ENCODE results near the gene CD93. TPM values are rescaled to one million over a fixed set of nuclear protein-coding genes. Genes with fewer than 3 reads are reported as not detected.

CD93 gene
- total and polyA plus RNA-seq, 2 donors (not counting 1 experiment from before 2014, with no cell fraction given): 0.01 TPM; not detected in 1

GRCh38 chr20:23071996-23072395 lies 14.1 kb downstream of the CD93 start:
- Histone ChIP-seq H3K4me2 (ENCODE audit: extremely low read depth, insufficient read depth, low read length) (no peak overlapping the region), H3K27me3 (ENCODE audit: control insufficient read depth, insufficient read depth, low read length) (no peaks in the 10 kb centered on the region), H4K20me1 (ENCODE audit: control insufficient read depth, extremely low read depth, insufficient read depth, low read length) (no peaks in the 10 kb centered on the region), H3K36me3 (ENCODE audit: control insufficient read depth, insufficient read depth, low read length) (no peaks in the 10 kb centered on the region), H3K4me1 (ENCODE audit: control insufficient read depth, extremely low read depth, insufficient read depth, low read length) (no peaks in the 10 kb centered on the region), H3K79me2 (ENCODE audit: control insufficient read depth, insufficient read depth, low read length) (no peaks in the 10 kb centered on the region), H2AFZ (ENCODE audit: low read length) (no peak overlapping the region), H3K9ac (ENCODE audit: insufficient read depth, low read length) (no peak overlapping the region), H3K4me3 (replicated peaks in 1 of 4; ENCODE audit: control extremely low read depth in 1 of 4, insufficient read depth in 1 of 4, low read depth in 3 of 4, low read length in 4 of 4) (no peak overlapping the region), H3K27ac (ENCODE audit: insufficient read depth, low read length) (no peak overlapping the region), H3K9me3 (ENCODE audit: control insufficient read depth, insufficient read depth, low read depth, low read length) (no peaks in the 10 kb centered on the region)
- no peak for DNase-seq (ENCODE audit: low read depth in 2 of 2)
- TF ChIP-seq CTCF (conservative IDR thresholded peaks at IDR 0.05 in 1 of 2, IDR thresholded peaks at IDR 0.05 in 1 of 2; ENCODE audit: low read depth in 1 of 2, low read length in 2 of 2): no peak
- no peak for TF ChIP-seq EZH2 (IDR thresholded peaks at IDR 0.05; ENCODE audit: low read length, missing control alignments)

GRCh38 chr20:23071398-23071797 lies 14.7 kb downstream of the CD93 start:
- H3K27me3 ChIP-seq (ENCODE audit: control insufficient read depth, insufficient read depth, low read length): no peaks in the 10 kb centered on the region
- H3K9me3 ChIP-seq (ENCODE audit: control insufficient read depth, insufficient read depth, low read depth, low read length): no peaks in the 10 kb centered on the region
- no peaks in the 10 kb centered on the region for H3K4me1 ChIP-seq (ENCODE audit: control insufficient read depth, extremely low read depth, insufficient read depth, low read length)
- no peak overlapping the region for H3K4me3 ChIP-seq (replicated peaks in 1 of 4; ENCODE audit: control extremely low read depth in 1 of 4, insufficient read depth in 1 of 4, low read depth in 3 of 4, low read length in 4 of 4)
- H3K27ac ChIP-seq (ENCODE audit: insufficient read depth, low read length): no peak overlapping the region
- no peak overlapping the region for H3K4me2 ChIP-seq (ENCODE audit: extremely low read depth, insufficient read depth, low read length)
- H3K79me2 ChIP-seq (ENCODE audit: control insufficient read depth, insufficient read depth, low read length): no peaks in the 10 kb centered on the region
- no peaks in the 10 kb centered on the region for H3K36me3 ChIP-seq (ENCODE audit: control insufficient read depth, insufficient read depth, low read length)
- no peaks in the 10 kb centered on the region for H4K20me1 ChIP-seq (ENCODE audit: control insufficient read depth, extremely low read depth, insufficient read depth, low read length)
- DNase-seq (ENCODE audit: low read depth in 2 of 2): no peak
- H2AFZ ChIP-seq (ENCODE audit: low read length): no peak overlapping the region
- no peak overlapping the region for H3K9ac ChIP-seq (ENCODE audit: insufficient read depth, low read length)
- TF ChIP-seq CTCF (conservative IDR thresholded peaks at IDR 0.05 in 1 of 2, IDR thresholded peaks at IDR 0.05 in 1 of 2; ENCODE audit: low read depth in 1 of 2, low read length in 2 of 2) (no peak), EZH2 (IDR thresholded peaks at IDR 0.05; ENCODE audit: low read length, missing control alignments) (no peak)

GRCh38 chr20:23069108-23069507 lies 17.0 kb downstream of the CD93 start:
- no peaks in the 10 kb centered on the region for H3K9me3 ChIP-seq (ENCODE audit: control insufficient read depth, insufficient read depth, low read depth, low read length)
- H3K36me3 ChIP-seq (ENCODE audit: control insufficient read depth, insufficient read depth, low read length): no peaks in the 10 kb centered on the region
- H3K4me2 ChIP-seq (ENCODE audit: extremely low read depth, insufficient read depth, low read length): no peak overlapping the region
- H3K79me2 ChIP-seq (ENCODE audit: control insufficient read depth, insufficient read depth, low read length): no peaks in the 10 kb centered on the region
- H4K20me1 ChIP-seq (ENCODE audit: control insufficient read depth, extremely low read depth, insufficient read depth, low read length): no peaks in the 10 kb centered on the region
- H2AFZ ChIP-seq (ENCODE audit: low read length): no peak overlapping the region
- H3K9ac ChIP-seq (ENCODE audit: insufficient read depth, low read length): no peak overlapping the region
- no peak overlapping the region for H3K27ac ChIP-seq (ENCODE audit: insufficient read depth, low read length)
- H3K4me1 ChIP-seq (ENCODE audit: control insufficient read depth, extremely low read depth, insufficient read depth, low read length): no peaks in the 10 kb centered on the region
- no peak for TF ChIP-seq CTCF (conservative IDR thresholded peaks at IDR 0.05 in 1 of 2, IDR thresholded peaks at IDR 0.05 in 1 of 2; ENCODE audit: low read depth in 1 of 2, low read length in 2 of 2)
- no peak for TF ChIP-seq EZH2 (IDR thresholded peaks at IDR 0.05; ENCODE audit: low read length, missing control alignments)
- peaks cover 2% of the 10 kb centered on the region for H3K27me3 ChIP-seq (ENCODE audit: control insufficient read depth, insufficient read depth, low read length)
- H3K4me3 ChIP-seq (replicated peaks in 1 of 4; ENCODE audit: control extremely low read depth in 1 of 4, insufficient read depth in 1 of 4, low read depth in 3 of 4, low read length in 4 of 4): no peak overlapping the region
- no peak for DNase-seq (ENCODE audit: low read depth in 2 of 2)
